A673 (cell line): ENCODE results near the gene FAM83G. TPM values are rescaled to one million over a fixed set of nuclear protein-coding genes. Genes with fewer than 3 reads are reported as not detected.

Experiments
- BruUV-seq: library from RNA; stranded (reverse); fragments of 400-500 nt; replicated peaks from 2 replicates; lab custom pipeline; 2021; lab: Mats Ljungman, UMichigan
- CTCF ChIA-PET: fragments of 300-600 bp; sonication (Branson Sonifier 250); formaldehyde crosslinking; loops from one replicate; lab custom pipeline; 2022; ENCODE audit warnings: antibody characterized with exemption; lab: Charles Lee
- POLR2A ChIA-PET: fragments of 300-600 bp; sonication (Branson Sonifier 250); formaldehyde crosslinking; loops from one replicate; lab custom pipeline; 2022; ENCODE audit warnings: antibody characterized with exemption; ENCODE audit not compliant: low non-redundant PET; lab: Charles Lee
- DNase-seq: peaks from one replicate; pipeline ENCODE4 v3.0.0-alpha.2; 2015; ENCODE audit warnings: low spot score
- H3K27ac ChIP-seq: fragments of 200-600 bp; sonication (generic); 2 replicates; pipeline ENCODE4 v1.5.1; 2016; ENCODE audit warnings: mixed run types, low read depth, mild to moderate bottlenecking, mixed read lengths, antibody characterized with exemption, low read length; ENCODE audit not compliant: poor library complexity, severe bottlenecking
- H3K27me3 ChIP-seq: fragments of 200-600 bp; sonication (generic); replicated peaks from 2 replicates; pipeline ENCODE4 v1.6.1; 2017; ENCODE audit warnings: mixed run types, low read depth, mild to moderate bottlenecking, mixed read lengths, antibody characterized with exemption, low read length; ENCODE audit not compliant: insufficient read depth, poor library complexity
- H3K36me3 ChIP-seq: fragments of 200-600 bp; sonication (generic); 2 replicates; pipeline ENCODE4 v1.6.1; 2016; ENCODE audit warnings: mixed run types, mild to moderate bottlenecking, mixed read lengths, antibody characterized with exemption, low read length; ENCODE audit not compliant: insufficient read depth, poor library complexity, severe bottlenecking
- H3K4me1 ChIP-seq: fragments of 200-600 bp; sonication (generic); 2 replicates; pipeline ENCODE4 v1.6.1; 2017; ENCODE audit warnings: mixed run types, mild to moderate bottlenecking, mixed read lengths, antibody characterized with exemption, low read length; ENCODE audit not compliant: insufficient read depth, poor library complexity, severe bottlenecking
- H3K4me3 ChIP-seq: fragments of 200-600 bp; sonication (generic); 2 replicates; pipeline ENCODE4 v1.5.1; 2016; ENCODE audit warnings: low read depth, mixed run types, mild to moderate bottlenecking, mixed read lengths, low read length; ENCODE audit not compliant: poor library complexity, severe bottlenecking
- H3K9me3 ChIP-seq: fragments of 200-600 bp; sonication (generic); 2 replicates; pipeline ENCODE4 v1.6.1; 2016; ENCODE audit warnings: mixed run types, low read depth, mild to moderate bottlenecking, mixed read lengths, antibody characterized with exemption, low read length; ENCODE audit not compliant: poor library complexity, severe bottlenecking
- CTCF ChIP-seq: fragments of 300-800, 200-600 bp; sonication (generic); conservative IDR thresholded peaks from 2 replicates; pipeline ENCODE4 v1.5.1; 2017; ENCODE audit warnings: low read depth, mild to moderate bottlenecking, antibody characterized with exemption, low read length, moderate library complexity, mixed read lengths
- EZH2 ChIP-seq: fragments of 200-600 bp; sonication (generic); IDR thresholded peaks from 2 replicates; pipeline ENCODE4 v1.6.1; 2017; ENCODE audit warnings: borderline replicate concordance, low read depth, mild to moderate bottlenecking, mixed read lengths, antibody characterized with exemption, low read length; ENCODE audit not compliant: poor library complexity, severe bottlenecking
- intact Hi-C: fragments of 100-400 bp; cut with micrococcal nuclease; formaldehyde crosslinking; loops from one replicate; pipeline ENCODE4 v1.10.0; 2022; ENCODE audit not compliant: unreplicated experiment
- total RNA-seq: library from RNA; stranded (reverse); gene quantifications from 2 replicates; pipeline ENCODE4 v1.2.3, GENCODE V29; 2021

The FAM83G gene
- total RNA-seq, 1 experiment from 2014 or later = 12.4 TPM

DNA sequence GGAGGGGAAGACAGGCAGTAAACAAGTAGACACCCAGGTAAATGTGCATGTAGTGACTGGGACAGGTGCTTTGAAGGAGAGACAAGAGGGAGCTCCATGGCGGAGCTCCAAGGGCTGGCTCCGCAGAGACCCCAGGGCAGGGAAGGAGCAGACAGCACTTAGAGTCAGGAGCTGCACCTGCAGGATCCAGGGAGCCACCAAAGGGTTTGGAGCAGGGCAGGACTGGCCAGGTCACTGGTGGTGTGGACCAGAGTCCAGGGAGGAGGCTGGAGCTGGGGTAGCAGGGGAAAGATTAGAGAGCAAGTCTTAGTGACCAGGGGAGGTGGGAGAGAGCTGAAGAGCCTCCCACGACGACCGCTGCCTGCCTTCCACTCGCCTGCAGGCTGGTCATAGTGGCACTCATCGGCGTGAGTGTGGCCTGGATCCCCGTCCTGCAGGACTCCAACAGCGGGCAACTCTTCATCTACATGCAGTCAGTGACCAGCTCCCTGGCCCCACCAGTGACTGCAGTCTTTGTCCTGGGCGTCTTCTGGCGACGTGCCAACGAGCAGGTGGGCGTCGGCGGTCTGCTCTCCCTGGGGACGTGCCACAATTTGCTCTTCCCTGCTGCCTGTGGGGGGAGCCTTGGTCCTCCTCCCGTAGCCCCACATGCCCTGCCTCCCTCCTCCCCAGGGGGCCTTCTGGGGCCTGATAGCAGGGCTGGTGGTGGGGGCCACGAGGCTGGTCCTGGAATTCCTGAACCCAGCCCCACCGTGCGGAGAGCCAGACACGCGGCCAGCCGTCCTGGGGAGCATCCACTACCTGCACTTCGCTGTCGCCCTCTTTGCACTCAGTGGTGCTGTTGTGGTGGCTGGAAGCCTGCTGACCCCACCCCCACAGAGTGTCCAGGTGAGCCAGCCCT is 14.7 kb upstream of the FAM83G start:
- ChIA-PET CTCF (no interaction called here), POLR2A (no interaction called here)
- BruUV-seq = no TSS peak
- H3K4me1 ChIP-seq = no peaks in the 10 kb centered on the region
- DNase-seq = peak; percentile 22
- no peaks in the 10 kb centered on the region for H3K36me3 ChIP-seq
- H3K27me3 ChIP-seq = no peaks in the 10 kb centered on the region
- no peak overlapping the region for H3K27ac ChIP-seq
- no peak overlapping the region for H3K4me3 ChIP-seq
- no peak for TF ChIP-seq EZH2
- TF ChIP-seq CTCF = no peak
- H3K9me3 ChIP-seq = no peaks in the 10 kb centered on the region
- intact Hi-C loops = no loop called here

DNA sequence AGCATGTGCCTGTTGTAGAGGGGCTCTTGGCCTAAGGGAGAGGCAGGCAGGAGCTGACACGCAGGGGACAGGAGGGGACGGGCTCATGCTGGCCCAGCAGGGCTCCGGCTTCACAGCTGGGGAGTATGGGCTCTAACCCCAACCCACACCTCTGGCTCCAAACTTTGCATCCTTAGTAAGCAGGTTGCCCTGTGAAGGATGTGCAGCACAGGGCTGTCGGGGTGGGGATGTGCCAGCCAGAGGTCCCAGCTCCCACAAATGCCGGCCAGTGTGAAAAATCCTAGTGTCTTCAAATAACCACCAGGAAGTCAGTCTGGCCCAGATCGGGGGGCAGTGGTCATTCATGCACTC is 14.0 kb upstream of the FAM83G start:
- CTCF ChIA-PET = interaction anchor here (0.6 kb wide), 1 partner anchor 393 kb away, joined by 3 read pairs; no protein-coding TSS in a partner anchor

DNA sequence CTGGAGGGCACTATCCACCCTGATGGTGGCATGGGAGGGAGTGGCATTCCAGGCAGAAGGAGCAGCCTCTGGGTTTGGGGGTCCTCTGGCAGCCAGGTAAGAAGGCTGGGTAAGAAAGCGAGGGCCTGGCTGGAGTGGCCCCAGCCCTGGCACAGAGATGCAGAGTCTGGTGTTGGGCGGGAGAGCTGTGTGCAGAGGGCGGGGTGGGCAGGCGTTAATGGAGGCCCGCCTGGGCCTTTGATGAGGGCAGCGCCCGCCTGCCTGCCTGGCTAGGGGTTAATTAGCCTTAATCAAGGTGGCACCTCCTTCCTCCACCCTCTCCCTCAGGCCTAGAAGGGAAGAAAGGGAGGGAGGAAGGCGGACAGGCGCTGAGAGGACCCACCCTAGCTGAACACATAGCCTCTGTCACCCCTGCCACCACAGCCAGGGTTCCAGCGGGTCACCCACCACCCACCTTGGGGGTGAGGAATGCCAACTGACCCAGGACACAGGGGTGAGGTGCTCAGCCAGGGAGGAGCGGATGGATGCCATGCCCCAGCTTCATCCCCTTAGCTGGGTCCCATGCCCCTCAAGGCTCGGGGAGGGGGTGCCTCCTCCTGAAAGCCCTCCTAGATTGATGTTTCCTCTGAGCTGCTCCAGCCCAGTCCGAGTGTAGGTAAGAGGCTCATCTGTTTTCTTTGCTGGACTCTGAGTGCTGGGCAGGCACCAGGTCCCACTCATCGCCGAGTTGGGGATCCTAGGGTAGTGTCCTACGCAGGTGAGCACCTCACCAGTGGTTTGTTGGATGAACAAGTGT is 13.4 kb upstream of the FAM83G start:
- Histone ChIP-seq H3K36me3 (no peaks in the 10 kb centered on the region), H3K4me3 (no peak overlapping the region), H3K27ac (no peak overlapping the region), H3K9me3 (no peaks in the 10 kb centered on the region), H3K4me1 (no peaks in the 10 kb centered on the region), H3K27me3 (no peaks in the 10 kb centered on the region)
- intact Hi-C loops = no loop called here
- BruUV-seq = no TSS peak
- CTCF ChIA-PET = interaction anchor here (0.6 kb wide), 1 partner anchor 392 kb away, joined by 3 read pairs; no protein-coding TSS in a partner anchor
- no peak for DNase-seq
- POLR2A ChIA-PET = no interaction called here
- TF ChIP-seq CTCF (no peak), EZH2 (no peak)

More for the DNA sequence above, 14.0 kb upstream of the FAM83G start:
- TF ChIP-seq EZH2 (no peak), CTCF (no peak)
- no TSS peak for BruUV-seq
- intact Hi-C loops = no loop called here
- Histone ChIP-seq H3K27ac (no peak overlapping the region), H3K27me3 (no peaks in the 10 kb centered on the region), H3K9me3 (no peaks in the 10 kb centered on the region), H3K4me3 (no peak overlapping the region), H3K4me1 (no peaks in the 10 kb centered on the region), H3K36me3 (no peaks in the 10 kb centered on the region)
- POLR2A ChIA-PET = no interaction called here
- no peak for DNase-seq
